GM12801 (cell line): Measurements from ENCODE around the gene APOBEC2.

Experiments used
- TF ChIP-seq, protein P1 (sequence below): IDR thresholded peaks from one replicate; pipeline ENCODE4 v1.5.1; 2011; ENCODE audit warnings: control low read depth; ENCODE audit not compliant: insufficient read length; ENCODE audit errors: extremely low read depth

Gene APOBEC2

DNA sequence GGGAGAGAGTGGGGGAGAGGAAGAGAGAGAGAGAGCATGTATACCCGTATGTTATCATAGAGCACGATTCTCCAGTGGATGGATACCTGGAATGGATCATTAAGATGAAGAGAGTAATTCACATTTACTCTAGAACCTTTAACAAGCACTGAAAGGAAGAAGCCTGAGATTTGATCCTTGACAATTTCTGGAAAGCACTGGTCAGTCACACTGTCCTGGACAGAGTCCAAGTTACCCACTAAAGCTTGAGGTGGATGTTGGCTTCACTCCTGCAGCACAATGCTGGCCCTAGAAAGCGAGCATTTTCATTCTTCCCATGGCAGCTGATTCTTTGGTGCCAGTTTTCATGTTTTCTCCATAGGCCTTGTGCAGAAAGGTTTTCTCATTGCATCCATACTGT, 45.4 kb downstream of the APOBEC2 start:
- TF ChIP-seq, protein P1, sequence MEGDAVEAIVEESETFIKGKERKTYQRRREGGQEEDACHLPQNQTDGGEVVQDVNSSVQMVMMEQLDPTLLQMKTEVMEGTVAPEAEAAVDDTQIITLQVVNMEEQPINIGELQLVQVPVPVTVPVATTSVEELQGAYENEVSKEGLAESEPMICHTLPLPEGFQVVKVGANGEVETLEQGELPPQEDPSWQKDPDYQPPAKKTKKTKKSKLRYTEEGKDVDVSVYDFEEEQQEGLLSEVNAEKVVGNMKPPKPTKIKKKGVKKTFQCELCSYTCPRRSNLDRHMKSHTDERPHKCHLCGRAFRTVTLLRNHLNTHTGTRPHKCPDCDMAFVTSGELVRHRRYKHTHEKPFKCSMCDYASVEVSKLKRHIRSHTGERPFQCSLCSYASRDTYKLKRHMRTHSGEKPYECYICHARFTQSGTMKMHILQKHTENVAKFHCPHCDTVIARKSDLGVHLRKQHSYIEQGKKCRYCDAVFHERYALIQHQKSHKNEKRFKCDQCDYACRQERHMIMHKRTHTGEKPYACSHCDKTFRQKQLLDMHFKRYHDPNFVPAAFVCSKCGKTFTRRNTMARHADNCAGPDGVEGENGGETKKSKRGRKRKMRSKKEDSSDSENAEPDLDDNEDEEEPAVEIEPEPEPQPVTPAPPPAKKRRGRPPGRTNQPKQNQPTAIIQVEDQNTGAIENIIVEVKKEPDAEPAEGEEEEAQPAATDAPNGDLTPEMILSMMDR = no peak

DNA sequence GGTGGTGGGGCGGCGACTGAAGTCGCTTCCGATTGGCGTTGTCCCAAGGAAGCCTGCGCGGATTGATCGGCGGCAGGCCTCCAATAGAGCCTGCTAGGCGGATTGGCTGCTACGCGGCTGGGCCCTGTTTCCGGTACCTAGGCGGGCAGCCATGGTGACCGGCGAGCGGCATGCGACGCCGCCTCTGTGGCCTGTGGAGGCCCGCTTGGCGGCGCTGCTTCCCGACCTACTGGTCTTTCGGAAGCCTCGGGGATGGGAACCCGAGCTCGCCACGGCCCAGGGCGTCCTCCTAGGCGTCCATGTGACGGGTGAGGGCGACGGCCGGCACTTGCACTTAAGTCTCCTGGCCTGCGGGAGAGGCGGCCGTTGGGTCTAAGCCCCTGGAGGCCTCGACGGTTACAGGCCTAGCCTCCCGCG, 47.9 kb downstream of the APOBEC2 start:
- TF ChIP-seq, protein P1 = no peak

DNA sequence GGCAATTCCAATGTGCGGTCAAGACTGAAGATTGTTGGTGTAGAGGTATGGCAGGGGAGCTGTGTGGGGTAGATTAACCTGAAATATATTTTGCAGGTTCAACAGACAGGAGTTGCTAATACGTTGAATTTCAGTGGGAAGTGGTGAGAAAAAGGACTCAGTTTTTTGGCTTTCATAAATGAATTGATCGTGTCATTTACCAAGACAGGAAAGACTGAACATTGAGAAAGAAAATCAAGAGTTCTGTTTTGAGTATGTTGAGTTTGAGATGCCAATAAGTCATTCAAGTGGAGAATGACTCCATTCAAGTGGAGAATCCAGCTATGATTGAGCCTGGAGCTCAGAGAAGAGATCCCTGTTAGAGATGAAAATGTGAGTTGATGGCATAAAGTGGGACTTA, 50.8 kb downstream of the APOBEC2 start:
- TF ChIP-seq, protein P1 = no peak

DNA sequence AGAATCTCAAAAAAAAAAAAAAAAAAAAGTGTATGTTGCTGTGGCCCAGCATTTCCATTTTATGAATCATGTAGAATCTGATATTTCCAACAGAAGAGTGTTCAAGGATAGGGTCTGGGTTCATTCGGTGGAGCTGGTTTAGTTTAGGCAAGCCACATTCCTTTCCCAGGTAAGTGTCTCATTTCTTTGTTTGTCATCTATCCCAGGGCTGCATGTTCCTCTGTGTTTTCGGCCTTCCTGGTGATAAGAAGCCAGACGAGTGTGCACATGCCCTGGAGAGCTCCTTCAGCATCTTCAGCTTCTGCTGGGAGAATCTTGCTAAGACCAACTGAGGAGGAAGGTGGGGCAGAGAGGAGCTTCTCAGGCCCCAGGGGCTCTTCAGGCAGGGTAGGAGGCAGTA, 58.0 kb downstream of the APOBEC2 start:
- TF ChIP-seq, protein P1 = no peak
